NCI-H748 (cell line): ENCODE results near the gene BRCA1.

Experiments used
- DNase-seq: peaks from one replicate; lab custom pipeline; 2025; ENCODE audit not compliant: unreplicated experiment; lab: John Stamatoyannopoulos, UW

The BRCA1 gene

DNA sequence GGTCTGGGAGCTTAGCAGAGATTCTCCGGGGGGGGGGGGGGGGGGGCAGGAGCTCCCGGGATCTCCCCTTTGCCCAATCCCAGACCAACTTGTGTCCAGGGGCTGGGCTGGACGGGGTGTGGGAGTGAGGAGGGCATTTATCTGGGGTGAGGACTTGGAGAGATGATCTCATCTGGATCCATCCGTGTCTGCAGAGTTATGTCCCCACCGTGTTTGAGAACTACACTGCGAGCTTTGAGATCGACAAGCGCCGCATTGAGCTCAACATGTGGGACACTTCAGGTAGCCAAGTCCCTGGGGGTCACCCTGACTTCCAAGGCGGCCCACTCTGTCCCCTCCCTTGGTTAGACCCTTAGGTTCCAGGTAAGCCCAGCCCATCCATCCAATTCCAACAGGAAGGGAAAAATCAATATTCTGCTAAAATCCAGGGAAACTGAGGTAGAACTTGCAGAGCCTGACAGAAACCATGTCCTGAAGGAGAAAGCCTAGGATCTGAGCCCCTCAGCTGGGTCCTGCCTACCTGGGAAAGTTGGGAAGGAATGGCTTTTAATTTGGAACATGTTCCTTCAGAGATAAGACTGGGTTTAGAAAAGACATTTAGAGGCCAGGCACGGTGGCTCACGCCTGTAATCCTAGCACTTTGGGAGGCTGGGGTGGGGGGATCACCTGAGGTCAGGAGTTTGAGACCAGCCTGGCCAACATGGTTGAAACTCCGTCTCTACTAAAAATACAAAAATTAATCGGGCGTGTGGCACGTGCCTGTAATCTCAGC, 99.2 kb downstream of the BRCA1 start:
- peak; percentile 32 for DNase-seq

GRCh38 chr17:43025290-43025657, 99.9 kb downstream of the BRCA1 start:
- no peak for DNase-seq

DNA sequence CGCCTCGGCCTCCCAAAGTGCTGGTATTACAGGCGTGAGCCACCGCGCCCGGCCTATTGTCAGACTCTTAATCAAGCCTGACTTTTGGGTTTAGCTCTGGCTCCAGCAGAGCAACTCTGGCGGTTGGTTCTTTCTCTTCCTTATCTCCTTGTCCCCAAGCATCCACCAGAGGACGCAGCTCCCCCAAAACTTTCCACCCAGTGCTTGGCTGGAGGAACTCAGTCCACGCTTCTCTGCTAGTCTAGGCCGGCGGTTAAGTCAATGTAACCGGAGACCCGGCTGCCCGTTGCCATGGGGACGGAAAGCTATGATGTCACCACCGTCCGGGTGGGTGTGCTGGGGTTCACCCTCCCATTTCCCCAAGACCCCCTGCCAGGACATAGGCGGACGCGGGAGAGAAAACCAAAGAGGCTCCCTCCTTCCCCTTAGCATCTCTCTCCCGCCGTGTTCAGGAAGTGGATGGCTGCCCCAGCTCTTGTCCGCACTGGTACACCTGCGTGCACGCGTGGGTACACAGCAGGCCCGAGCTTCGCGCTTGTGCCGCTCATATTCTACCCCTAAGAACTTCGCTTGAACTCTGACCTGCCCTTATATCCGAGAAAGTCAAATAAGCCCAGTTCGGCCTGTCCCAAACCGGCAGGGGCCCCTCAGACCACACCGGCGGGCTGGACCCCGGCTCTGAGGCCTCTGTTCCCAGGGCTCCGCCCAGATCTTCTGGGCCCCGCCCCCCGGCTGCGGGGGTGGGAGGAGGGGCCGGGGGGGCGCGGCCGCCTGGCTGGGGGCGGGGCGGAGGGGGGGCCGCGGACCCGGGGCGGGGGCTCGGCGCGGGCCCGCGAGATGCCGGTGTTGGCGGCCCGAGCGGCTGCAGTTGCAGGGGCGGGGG, 100.5 kb downstream of the BRCA1 start, which contains the start of gene RND2:
Gene RND2 (plus strand): TSS at position 825 of the 883 bp plus-strand sequence. CDS start 117 bp downstream, outside the sequence.
- DNase-seq = peak; percentile 99

DNA sequence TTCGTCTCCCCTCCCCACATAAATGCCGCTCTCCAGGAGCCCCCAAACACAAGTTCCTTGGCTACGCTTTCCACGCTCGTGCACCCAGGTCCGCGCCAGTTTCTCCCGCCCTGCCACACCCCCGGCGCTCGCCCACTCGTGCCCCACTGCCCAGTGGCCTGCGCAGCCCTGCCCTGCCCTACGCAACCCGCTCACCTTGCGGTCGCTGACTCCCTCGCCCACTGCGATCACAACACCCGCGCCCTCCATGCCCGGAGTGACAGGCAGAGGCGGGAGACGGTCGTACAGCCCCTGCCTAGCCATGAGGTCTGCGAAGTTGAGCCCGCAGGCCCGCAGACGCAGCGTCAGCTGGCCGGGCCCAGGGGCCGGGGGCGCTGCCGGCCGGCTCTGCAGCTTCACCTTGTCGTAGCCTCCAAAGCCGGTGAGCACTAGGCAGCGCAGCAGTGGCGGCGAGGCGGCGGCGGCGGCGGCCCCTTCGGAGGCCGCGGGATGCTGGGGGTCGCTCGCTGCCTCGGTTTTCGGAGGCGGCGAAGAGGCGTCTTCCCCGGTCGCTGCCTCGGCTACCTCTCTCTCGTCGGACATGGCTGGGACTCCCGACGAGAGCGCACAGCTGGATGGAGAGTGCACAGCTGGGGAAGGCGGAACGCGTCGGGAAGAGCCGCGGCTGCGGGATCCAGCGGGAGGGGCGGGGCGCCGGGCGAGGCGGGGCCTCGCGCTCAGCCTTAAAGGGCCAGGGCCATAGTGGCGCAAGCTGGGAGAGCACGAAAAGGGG, 103.2 kb downstream of the BRCA1 start, which contains the start of gene VAT1:
Gene VAT1 (minus strand): TSS at position 645 of the 772 bp plus-strand sequence. CDS start 63 bp downstream, at position 582.
- peak; percentile 86 for DNase-seq

GRCh38 chr17:43020789-43021740, 104.1 kb downstream of the BRCA1 start:
- DNase-seq = peak; percentile 67

GRCh38 chr17:43020030-43020621, 105.0 kb downstream of the BRCA1 start:
- DNase-seq = no peak

DNA sequence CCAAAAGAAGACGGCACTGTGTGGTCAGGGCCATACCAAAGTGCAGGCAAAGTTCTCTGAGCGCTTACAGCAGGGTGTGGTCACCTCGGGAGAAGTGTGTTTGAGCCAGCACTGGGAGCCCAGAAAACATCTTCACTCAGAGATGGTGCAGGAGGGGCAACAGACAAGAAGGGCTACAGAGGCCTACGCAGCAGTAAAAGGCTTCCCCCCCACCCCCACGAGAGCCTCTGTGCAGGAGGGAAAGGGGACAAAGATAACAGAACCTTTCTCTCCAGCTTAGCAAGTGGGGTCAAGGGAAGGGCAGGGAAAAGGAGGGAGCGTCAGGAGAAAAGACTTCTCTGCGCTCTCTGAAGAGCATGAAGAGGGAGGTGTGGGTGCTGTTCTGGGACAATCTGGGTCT, 105.7 kb downstream of the BRCA1 start:
- DNase-seq = no peak

GRCh38 chr17:43018932-43019331, 106.2 kb downstream of the BRCA1 start:
- no peak for DNase-seq

DNA sequence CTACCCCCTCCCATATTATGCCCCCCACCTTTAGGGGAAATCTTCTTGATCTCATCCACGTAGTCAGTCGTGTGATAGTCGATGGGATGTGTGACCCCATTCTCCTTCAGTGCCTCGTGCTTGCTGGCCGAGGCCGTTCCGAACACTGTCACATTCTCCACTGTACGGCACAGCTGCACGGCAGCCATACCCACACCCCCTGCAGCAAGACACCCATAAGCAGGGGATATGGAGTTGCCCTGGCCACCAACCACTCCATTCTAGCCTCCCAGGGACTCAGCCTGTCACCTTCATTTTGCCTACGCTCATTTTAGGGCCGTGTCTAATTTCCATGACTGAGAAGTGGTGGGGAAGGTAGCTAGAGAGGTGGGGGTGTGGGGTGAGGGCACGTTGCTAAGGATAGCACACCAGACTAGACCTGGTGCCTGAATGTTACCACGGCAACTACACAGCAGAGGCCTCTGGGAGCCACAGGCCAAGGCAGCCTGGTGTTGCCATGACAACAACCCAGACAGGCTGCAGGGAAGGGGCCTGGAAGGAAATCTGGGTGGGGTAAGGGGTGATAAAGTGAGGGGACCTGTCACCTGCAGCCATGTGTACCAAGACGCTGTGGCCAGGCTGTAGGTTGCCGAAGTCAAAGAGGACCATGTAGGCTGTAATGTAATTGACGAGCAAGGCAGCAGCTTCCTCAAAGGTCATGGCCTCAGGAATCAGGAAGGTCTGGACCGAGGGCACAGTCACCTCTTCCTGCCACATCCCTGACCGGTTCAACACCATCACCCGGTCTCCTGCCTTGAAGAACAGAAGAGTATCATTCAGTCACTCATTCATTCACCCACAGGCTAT, 106.9 kb downstream of the BRCA1 start:
- DNase-seq = peak; percentile 76

GRCh38 chr17:43016216-43016615, 108.9 kb downstream of the BRCA1 start:
- DNase-seq = no peak

GRCh38 chr17:43015579-43015978, 109.6 kb downstream of the BRCA1 start:
- no peak for DNase-seq

DNA sequence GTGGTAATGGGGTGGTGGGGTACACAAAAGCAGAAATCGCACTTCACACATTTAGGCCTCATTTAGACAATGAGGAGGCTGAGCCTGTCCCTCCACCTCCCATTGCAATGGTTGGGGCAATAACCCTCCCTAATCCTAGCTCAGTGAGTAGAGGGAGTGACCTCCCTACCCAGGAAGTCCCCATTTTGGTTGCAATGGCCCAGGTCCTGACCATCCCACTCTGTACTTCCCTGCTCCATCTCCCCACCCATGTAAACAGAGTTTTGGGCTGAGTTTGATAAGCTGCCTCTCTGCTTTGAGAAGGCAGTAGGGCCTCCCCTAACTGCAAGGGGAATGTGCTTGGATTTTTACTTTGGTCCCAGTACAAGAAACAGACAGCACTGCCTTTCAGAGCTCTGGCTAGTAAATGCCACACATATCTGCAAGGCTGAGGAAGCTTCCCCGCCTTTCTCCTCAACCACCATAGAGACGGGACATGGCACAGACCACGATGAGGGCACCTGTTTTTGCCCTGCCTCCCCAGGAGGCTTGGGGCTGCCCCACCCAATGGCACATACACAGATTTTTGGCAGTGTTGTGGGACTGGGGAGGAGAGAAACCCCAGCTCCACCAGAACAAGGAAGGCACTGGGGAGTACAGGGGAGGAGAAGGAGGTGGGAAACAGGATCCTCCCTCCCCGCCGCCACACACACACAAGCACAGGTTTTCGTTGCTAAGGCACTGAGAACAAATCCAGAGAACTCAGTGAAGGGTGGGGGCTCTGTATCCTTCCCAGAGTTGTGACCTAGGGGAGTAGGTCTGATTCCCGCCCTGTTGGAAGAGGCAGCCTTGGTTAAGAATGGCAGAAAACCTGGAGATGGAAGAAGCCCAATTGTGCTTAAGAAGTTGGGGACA, 110.3 kb downstream of the BRCA1 start:
- no peak for DNase-seq

- no peak for DNase-seq
These were observed 111.0 kb downstream of the BRCA1 start for GRCh38 chr17:43014020-43014648.

DNA sequence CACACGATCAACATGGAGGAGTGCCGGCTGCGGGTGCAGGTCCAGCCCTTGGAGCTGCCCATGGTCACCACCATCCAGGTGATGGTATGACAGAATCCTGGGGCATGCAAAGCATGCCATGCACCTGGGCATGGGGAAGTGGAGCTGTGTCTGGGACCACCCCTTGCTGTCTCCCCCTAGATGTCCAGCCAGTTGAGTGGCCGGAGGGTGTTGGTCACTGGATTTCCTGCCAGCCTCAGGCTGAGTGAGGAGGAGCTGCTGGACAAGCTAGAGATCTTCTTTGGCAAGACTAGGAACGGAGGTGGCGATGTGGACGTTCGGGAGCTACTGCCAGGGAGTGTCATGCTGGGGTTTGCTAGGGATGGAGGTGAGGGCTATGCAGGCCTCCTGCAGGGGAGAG, 111.9 kb downstream of the BRCA1 start:
- no peak for DNase-seq

- no peak for DNase-seq
These were observed 113.3 kb downstream of the BRCA1 start for GRCh38 chr17:43011728-43012472.

- no peak for DNase-seq
These were observed 114.4 kb downstream of the BRCA1 start for GRCh38 chr17:43010667-43011308.
